Endodermal cell (in vitro differentiated cells): ENCODE results near the gene PGLYRP1. TPM values are rescaled to one million over a fixed set of nuclear protein-coding genes. Genes with fewer than 3 reads are reported as not detected.

Experiments used
- DNase-seq: peaks from one replicate; pipeline ENCODE4 v3.0.0-alpha.2; 2017
- H3K27ac ChIP-seq: 2 replicates; pipeline ENCODE4 v1.5.1; 2013; ENCODE audit warnings: mild to moderate bottlenecking, low read depth, low read length, moderate library complexity
- H3K27me3 ChIP-seq: 2 replicates; pipeline ENCODE4 v1.6.1; 2013; ENCODE audit warnings: mild to moderate bottlenecking, low read length, moderate library complexity; ENCODE audit not compliant: insufficient read depth, control insufficient read depth, poor library complexity, severe bottlenecking
- H3K36me3 ChIP-seq: 2 replicates; pipeline ENCODE4 v1.7.0; 2013; ENCODE audit warnings: mild to moderate bottlenecking, low read length, moderate library complexity; ENCODE audit not compliant: control insufficient read depth, insufficient read depth
- H3K4me1 ChIP-seq: one replicate; pipeline ENCODE4 v1.7.0; 2013; ENCODE audit warnings: low read length; ENCODE audit not compliant: control insufficient read depth, insufficient read depth
- H3K4me3 ChIP-seq: 2 replicates; pipeline ENCODE4 v1.5.1; 2013; ENCODE audit warnings: mild to moderate bottlenecking, low read length, moderate library complexity
- H3K9ac ChIP-seq: 2 replicates; pipeline ENCODE4 v1.6.1; 2013; ENCODE audit warnings: mild to moderate bottlenecking, low read length, moderate library complexity; ENCODE audit not compliant: poor library complexity, severe bottlenecking; ENCODE audit errors: extremely low read depth
- H3K9me3 ChIP-seq: 2 replicates; pipeline ENCODE4 v1.6.1; 2013; ENCODE audit warnings: mild to moderate bottlenecking, low read length, moderate library complexity; ENCODE audit not compliant: control insufficient read depth
- H3K27ac Mint-ChIP-seq: 2 replicates; pipeline ENCODE4 v1.8.0; 2020; ENCODE audit warnings: mixed read lengths
- H3K27me3 Mint-ChIP-seq: 2 replicates; pipeline ENCODE4 v1.8.0; 2021; ENCODE audit warnings: mild to moderate bottlenecking, mixed read lengths; ENCODE audit not compliant: insufficient read depth
- H3K36me3 Mint-ChIP-seq: 2 replicates; pipeline ENCODE4 v1.8.0; 2020; ENCODE audit warnings: low read depth, mixed read lengths
- H3K4me1 Mint-ChIP-seq: 2 replicates; pipeline ENCODE4 v1.8.0; 2020; ENCODE audit warnings: mixed read lengths
- H3K4me3 Mint-ChIP-seq: 2 replicates; pipeline ENCODE4 v1.8.0; 2020; ENCODE audit warnings: mild to moderate bottlenecking, moderate library complexity, mixed read lengths
- H3K9me3 Mint-ChIP-seq: 2 replicates; pipeline ENCODE4 v1.8.0; 2020; ENCODE audit warnings: mild to moderate bottlenecking, mixed read lengths
- CTCF ChIP-seq: fragments of 200-600 bp; sonication (generic); conservative IDR thresholded peaks from 2 replicates; pipeline ENCODE4 v1.5.0; 2021; ENCODE audit warnings: antibody characterized with exemption, mild to moderate bottlenecking
- WGBS, 2 experiments: methylation state at CpG; one replicate each; pipeline versions ENCODE4 v1.1.5 to v1.1.7; 2013; ENCODE audit warnings: missing lambda C conversion rate in 2 of 2, mixed read lengths in 1 of 2; ENCODE audit not compliant: insufficient coverage in 1 of 2, insufficient read length in 1 of 2; 5-methylcytosine and 5-hydroxymethylcytosine counted together
- microRNA-seq: library from miRNA; unstranded; fragments of <30 nt; microRNA quantifications from one replicate; pipeline ENCODE4 v1.2.0, GENCODE V29; 2020; ENCODE audit warnings: borderline microRNAs expressed
- total RNA-seq, 2 donors: library from RNA; stranded (reverse); fragmentation: NEBNext Ultra II Directional in 1 of 2; extraction: Animal tissue kit (Norgen Biotek cat#: 25700) in 1 of 2; gene quantifications; 2 replicates in 1 of 2; 3 replicates in 1 of 2; pipeline ENCODE4 v1.2.1, GENCODE V29; 2021

The PGLYRP1 gene
- total RNA-seq, 2 donors from 2014 or later, result not detected

GRCh38 chr19:45969676-45970075 is 53.2 kb downstream of the PGLYRP1 start:
- H3K4me3 Mint-ChIP-seq, result no peak overlapping the region
- peaks cover 83% of the 10 kb centered on the region for H3K27me3 Mint-ChIP-seq
- Histone ChIP-seq H3K36me3 (no peaks in the 10 kb centered on the region), H3K4me3 (no peak overlapping the region), H3K27me3 (peaks cover 80% of the 10 kb centered on the region), H3K27ac (no peak overlapping the region), H3K4me1 (no peaks in the 10 kb centered on the region), H3K9me3 (no peaks in the 10 kb centered on the region), H3K9ac (no peak overlapping the region)
- no peaks in the 10 kb centered on the region for H3K9me3 Mint-ChIP-seq
- no peaks in the 10 kb centered on the region for H3K4me1 Mint-ChIP-seq
- H3K27ac Mint-ChIP-seq, result no peak overlapping the region
- no peak for DNase-seq
- no peak for TF ChIP-seq CTCF
- 86 to 94% methylated on average over 4 to 5 of the region's 5 CpGs for WGBS, 2 experiments
- H3K36me3 Mint-ChIP-seq, result no peaks in the 10 kb centered on the region

Small RNA genes within 50 kb of the gene (microRNA-seq; reads per million reads assigned to microRNA genes)
- gene MIR769, result 50.6 reads per million, percentile 67 among the genes with 10 or more reads in this experiment

Other genes with a start within 250 kb of the PGLYRP1 start
- 10 to 100 TPM; 58.8 to 75.9 TPM for gene DMPK, start 240.6 kb downstream of the PGLYRP1 start, total RNA-seq
- gene DMWD, start 230.2 kb downstream of the PGLYRP1 start, total RNA-seq, result 10 to 100 TPM; 86.4 to 86.9 TPM
- under 1 TPM; 0.53 TPM for gene RSPH6A, start 207.7 kb downstream of the PGLYRP1 start, total RNA-seq
- gene SYMPK, start 159.9 kb downstream of the PGLYRP1 start, total RNA-seq, result 100 to 1,000 TPM; 104 to 119 TPM
- 10 to 100 TPM; 54.2 to 58.1 TPM for gene FOXA3, start 158.7 kb downstream of the PGLYRP1 start, total RNA-seq
- 10 to 100 TPM; 23.8 to 30.3 TPM for gene IRF2BP1, start 136.9 kb downstream of the PGLYRP1 start, total RNA-seq
- gene MYPOP, start 120.4 kb downstream of the PGLYRP1 start, total RNA-seq, result 10 to 100 TPM; 13.6 to 19.9 TPM
- gene NANOS2, start 108.3 kb downstream of the PGLYRP1 start, total RNA-seq, result not detected
- gene NOVA2, start 49.2 kb downstream of the PGLYRP1 start, total RNA-seq, result under 1 TPM; 0.64 to 0.91 TPM
- 10 to 100 TPM; 23.2 to 23.6 TPM for gene CCDC61, start 27.6 kb downstream of the PGLYRP1 start, total RNA-seq
- under 1 TPM; 0.33 to 0.60 TPM for gene IGFL4, start 17.9 kb upstream of the PGLYRP1 start, total RNA-seq
- 1 to 10 TPM in 1 of 2 donors, under 1 TPM in 1; 0.88 to 2.1 TPM for gene IGFL3, start 101.6 kb upstream of the PGLYRP1 start, total RNA-seq
- under 1 TPM in 1 of 2 donors, not detected in 1; 0.84 TPM for gene IGFL2, start 125.2 kb upstream of the PGLYRP1 start, total RNA-seq
- gene IGFL1, start 206.7 kb upstream of the PGLYRP1 start, total RNA-seq, result not detected